Activated CD4-positive, alpha-beta T cell treated with anti-CD3 and anti-CD28 coated beads, Interleukin-2, Interleukin-4, amounts not matched to agents 100 ng/mL and 50 ng/mL, durations not matched to agents 16 hours and 8 hours (primary cell): ENCODE data around the gene CAMK2D.
A peak's percentile ranks its signal among the peaks of the same experiment; 100 is the strongest.

Source experiments
- DNase-seq: peaks from one replicate; pipeline ENCODE4 v3.0.0-alpha.2; 2020; ENCODE audit warnings: low spot score

The CAMK2D gene

DNA sequence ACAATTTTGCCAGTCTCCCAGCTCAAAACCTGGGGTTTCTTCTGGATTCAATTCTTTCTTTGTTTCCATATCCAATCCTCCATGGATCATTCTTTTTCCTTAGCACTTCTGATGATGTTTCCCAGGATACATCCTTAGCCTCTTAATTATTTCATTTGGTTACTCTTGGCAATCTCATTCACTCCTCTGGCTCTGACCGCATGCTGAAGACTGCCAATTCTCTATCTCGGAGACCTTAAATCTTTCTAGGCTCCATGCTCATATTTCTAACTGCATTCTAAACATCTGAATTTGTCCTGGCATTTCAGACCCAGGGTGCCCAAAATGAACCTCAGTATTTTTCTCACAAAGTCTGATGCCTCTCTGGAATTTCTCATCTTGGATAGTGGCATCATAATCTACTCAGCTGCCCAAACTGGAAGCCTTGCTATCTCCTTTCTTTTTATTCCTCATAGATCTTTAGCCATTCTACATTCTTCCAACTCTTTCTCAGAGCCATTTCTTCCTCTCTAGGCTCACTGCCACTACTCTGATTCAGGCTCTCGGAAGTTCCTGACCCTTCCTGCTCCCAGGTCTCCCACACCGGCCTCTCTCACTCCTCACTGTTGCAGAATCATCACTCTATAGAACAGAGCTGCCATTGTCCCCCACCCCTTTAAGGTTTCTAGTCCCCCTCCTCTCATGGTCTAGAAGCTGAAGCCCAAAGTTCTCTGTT lies 290.2 kb downstream of the CAMK2D start:
- no peak for DNase-seq

DNA sequence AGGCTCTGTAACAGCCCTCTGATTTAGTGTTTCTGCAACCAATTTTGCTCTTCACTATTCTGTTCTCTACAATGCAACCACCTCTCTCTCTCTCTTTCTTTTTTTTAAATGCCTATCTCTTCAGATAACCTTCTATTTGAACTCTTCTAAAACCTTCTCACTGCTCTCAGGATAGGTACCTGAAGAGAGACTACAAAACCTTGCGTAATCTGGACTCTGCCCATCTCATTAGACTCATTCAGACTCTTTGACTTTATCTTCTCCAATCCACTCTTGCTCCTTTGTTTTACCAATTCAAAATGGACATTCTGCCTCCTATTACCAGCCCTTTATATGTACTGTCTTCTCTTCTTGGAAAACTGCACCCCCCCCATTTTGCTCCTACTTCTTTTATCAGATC lies 291.6 kb downstream of the CAMK2D start:
- DNase-seq: no peak

DNA sequence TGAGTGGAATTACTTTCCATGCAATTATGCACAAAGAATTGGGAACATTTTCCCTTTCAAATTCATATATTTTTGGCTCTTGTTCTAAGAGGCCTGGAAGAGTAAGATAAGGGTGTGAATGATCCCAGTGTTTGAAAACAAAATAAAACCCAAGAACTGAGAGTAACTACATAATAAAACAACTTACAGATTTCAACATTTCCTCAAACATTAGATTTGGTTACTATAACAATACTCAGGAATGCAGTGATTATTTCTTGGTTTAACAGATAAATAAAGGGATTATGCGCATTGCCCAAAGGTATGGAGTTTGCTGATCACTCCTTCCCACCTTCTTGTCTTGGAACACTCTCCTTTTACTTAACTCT lies 292.5 kb downstream of the CAMK2D start:
- DNase-seq: no peak

DNA sequence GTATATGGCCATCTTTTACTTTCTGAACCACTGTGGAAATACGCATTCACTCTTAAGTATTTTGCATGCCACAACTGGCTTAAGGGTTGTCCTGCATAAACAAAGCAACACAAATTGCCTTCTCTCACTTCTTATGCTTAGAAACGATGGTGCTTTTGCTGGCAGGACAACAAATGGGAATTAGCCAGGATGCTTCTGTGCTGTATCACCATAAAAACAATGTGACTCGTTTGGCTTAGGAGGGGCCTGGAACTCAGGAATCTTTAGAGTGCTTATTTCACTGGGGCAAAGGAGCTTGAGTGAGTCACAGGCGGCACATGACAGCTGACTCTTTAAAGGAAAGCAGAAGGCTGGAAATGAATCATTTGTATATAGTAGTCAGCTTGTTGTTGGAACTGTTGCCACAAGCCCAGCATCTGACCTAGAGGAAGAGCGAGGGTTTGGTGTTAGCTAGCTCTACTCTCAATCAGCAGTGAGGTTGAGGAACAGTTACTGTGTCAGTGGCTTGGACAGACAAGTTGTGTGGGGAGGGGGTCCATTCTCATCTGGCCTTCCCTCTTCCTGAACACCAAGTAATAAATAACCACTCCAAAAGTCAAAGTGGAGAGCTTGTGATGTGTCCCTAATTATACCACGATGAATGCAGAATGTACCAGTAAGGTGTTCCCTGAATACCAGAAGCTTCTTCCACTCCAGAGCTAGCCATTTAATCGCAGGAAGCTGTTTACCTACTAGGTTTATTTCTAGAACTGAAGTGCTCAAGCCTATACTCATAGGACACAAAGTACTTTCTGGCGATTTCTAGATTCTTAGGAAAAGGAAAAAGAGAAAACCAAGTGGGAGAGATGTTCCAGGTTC lies 293.1 kb downstream of the CAMK2D start:
- DNase-seq: peak; percentile 67

DNA sequence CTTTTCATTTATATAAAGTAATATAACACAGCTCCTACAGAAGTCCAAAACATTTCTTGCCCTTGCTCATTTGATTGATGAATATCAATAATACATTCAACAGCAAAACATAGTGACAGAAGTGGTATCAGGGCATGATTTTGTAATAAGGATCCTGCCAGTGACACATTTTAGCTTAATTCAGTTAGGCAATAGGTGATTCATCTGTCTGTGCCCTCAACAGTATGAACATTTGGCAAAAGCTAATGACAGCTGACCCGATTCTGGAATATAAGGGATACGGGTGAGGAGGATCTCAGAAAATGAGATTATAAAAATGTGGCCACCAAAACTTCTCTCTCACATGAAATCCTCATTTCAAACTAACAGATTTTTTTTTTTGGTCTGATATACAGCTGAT lies 294.0 kb downstream of the CAMK2D start:
- DNase-seq: no peak

GRCh38 chr4:113462286-113462685 lies 299.3 kb downstream of the CAMK2D start:
- no peak for DNase-seq

DNA sequence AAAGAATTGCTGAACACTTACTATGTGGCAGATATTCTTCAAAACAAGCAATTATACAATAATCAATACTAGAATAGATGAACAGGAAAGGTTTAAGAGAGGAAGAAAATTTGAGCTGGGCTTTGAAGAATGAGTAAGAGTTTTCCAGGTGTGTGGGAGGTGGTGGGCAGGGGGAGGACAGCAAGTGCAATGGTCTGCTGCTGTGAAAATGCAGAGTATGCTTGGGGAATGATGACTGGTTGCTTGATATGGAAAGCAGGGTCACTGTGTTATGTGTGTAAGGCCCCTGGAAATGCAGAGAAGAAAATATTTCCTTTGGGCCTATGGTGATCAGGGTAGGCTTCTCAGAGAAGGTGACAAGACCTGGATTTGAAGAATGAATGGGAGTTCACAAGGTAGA lies 300.3 kb downstream of the CAMK2D start:
- DNase-seq: no peak

GRCh38 chr4:113457886-113458285 lies 303.7 kb downstream of the CAMK2D start:
- no peak for DNase-seq

- DNase-seq: no peak
Measured at GRCh38 chr4:113457121-113457520, 304.4 kb downstream of the CAMK2D start.

- no peak for DNase-seq
Measured at GRCh38 chr4:113455061-113455460, 306.5 kb downstream of the CAMK2D start.

DNA sequence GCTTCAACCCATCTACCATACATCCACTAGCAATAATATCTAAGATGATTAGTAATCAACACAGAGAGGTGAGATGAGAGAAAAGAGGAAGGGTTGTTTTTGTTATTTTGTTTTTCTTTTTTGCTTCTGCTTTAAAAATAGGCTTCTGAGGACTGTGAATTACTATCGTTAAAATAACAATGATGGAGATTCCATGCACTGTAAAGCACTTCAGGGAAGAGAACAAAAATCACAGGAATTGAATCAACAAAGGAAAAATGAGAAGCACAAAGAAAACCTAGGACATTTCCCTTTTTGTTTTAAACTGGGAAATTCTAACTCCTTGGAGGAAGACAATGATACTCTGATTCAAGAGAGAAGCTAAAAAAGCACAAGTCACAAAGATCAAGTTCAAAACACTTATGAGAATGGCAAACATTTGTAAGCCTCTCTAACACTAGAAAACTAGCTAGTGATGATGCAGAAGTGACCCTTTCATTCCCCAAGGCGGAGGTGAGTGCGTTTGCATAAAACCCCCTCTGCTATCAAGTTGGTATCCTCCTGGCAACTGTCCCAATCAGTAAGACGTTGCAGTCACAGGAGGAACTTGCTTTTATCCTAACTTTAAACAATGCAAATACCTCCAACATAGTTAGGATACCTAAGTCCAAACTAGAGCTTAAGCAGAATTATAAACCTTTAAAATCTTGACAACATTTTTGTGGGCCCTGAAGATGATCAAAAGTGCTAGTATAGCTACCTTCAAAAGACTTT lies 308.5 kb downstream of the CAMK2D start:
- DNase-seq: no peak

GRCh38 chr4:113452152-113452551 lies 309.4 kb downstream of the CAMK2D start:
- DNase-seq: no peak

DNA sequence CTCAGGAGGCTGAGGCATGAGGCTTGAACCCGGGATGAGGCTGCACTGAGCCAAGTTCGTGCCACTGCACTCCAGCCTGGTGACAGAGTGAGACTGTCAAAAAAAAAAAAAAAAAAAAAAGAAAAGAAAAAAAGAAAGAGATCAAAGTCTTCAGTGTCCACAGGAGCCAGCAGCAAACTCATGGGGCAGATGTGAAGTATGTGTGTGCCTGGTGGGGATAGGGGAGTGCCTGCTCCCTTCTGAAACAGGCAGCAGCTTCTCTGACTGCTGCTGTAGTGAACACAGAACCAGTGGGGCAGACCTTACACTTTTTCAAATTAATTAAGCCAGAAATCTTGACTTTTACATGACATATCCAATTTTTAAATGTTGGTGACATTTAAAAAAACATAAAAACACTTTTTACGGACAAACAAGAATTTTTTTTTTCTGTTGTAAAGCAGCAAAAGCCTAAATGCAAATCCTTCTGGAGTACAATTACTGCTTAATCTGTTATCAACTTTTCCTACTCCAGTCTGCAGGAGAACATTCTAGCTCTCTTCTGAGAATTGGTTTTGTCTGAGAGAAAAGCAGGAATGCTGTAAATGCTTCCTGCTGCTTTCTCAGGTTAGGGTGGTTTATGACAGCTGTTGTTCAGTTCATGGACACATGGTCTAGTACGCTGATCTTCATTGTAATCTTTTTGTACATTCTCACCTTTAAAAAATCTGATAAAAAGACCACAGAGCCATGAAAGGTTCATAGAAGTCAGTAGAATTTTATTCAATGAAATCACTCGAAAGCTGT lies 311.1 kb downstream of the CAMK2D start:
- DNase-seq: no peak

DNA sequence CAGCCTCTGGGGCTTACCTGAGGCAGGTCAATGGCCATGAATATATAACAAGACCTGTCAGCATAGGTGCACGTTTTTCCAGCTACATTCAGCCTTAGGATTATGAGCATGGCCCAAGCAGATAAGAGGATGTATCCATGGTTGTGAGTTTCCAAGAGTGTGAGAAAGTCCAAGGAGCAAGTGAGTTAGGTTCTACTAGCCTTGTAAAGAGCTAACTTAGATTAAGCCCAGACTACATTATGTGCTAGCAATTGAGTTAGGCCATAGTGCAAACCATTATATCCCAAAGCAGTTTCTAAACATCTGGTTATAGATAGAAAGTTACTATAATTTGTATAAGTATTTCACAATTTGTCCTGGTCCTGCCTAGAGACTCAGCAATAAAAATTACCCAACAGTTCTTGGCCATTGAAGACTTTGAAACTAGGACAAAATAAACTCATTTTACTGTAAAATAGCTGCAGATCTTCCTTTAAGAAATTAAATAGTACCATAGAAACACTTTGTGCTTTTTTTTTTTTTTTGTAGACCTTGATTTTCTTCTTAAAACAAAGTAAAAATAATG lies 312.0 kb downstream of the CAMK2D start:
- no peak for DNase-seq

GRCh38 chr4:113447769-113448168 lies 313.8 kb downstream of the CAMK2D start:
- DNase-seq: no peak

GRCh38 chr4:113447061-113447460 lies 314.5 kb downstream of the CAMK2D start:
- no peak for DNase-seq

GRCh38 chr4:113446019-113446418 lies 315.5 kb downstream of the CAMK2D start:
- no peak for DNase-seq

DNA sequence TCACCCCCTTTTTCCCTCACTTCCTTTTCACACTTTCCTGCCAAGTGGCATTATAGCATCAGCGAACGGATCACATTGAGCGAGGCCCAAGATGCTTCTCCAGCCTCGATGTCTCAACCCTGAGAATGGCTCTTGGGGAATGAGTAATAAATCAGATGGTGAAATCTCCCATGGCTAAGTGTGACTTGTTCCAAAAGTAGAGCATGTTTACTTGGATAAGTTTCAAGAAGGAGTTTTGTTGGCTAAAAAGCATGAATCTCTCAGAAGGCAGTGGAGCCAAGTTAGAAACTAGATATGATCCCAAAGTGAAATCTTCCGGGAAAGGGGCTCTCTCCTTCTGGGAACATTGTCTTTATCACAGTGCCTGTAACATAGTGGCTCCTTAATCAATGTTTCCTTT lies 316.3 kb downstream of the CAMK2D start:
- DNase-seq: no peak

- no peak for DNase-seq
Measured at GRCh38 chr4:113444386-113444785, 317.2 kb downstream of the CAMK2D start.

- no peak for DNase-seq
Measured at GRCh38 chr4:113442826-113443225, 318.7 kb downstream of the CAMK2D start.

DNA sequence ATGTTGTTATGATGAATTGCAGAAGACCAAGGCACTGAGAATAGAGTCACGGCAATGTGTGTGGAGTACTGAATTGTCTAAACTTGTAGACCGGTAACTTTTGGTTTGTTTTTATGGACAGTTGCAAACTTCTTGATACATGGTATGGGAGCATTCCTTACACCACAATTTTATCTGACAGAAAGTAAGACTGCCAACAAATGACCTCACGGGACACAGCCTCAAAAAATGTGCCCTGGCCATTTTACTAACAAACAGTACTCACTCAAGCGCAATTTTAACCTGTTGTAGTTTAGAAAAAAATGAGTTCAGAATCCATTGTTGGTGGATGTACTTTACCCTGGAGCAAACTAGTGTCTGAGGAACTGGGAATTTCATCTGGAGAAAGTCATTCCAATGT lies 321.2 kb downstream of the CAMK2D start:
- DNase-seq: no peak

DNA sequence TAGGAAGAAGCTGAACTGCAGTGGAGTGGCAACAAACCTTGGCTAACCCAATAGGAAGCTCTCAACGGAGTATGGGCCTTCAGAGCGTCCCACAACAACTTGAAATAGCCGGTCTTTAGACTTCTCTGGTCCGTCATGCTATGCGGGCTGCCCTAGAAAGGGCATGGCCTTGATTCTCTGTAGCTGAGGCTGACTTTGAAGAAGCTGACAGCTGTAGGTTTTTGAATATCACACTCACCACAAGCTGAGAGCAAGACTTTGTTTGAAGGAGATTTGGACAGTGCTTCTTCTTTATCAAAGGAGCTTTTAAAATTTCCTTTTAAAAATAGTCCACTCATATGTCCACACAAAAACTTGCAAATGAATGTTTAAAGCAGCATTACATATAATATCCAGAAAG lies 322.9 kb downstream of the CAMK2D start:
- DNase-seq: no peak
